Measurements from ENCODE around the gene BEND6.
A peak's percentile ranks its signal among the peaks of the same experiment; 100 is the strongest.
"Not testable (repeated sequence)": the region's sequence is repeated elsewhere in the genome, so short reads cannot be mapped to it uniquely, and the experiment has no call there.

The BEND6 gene

DNA sequence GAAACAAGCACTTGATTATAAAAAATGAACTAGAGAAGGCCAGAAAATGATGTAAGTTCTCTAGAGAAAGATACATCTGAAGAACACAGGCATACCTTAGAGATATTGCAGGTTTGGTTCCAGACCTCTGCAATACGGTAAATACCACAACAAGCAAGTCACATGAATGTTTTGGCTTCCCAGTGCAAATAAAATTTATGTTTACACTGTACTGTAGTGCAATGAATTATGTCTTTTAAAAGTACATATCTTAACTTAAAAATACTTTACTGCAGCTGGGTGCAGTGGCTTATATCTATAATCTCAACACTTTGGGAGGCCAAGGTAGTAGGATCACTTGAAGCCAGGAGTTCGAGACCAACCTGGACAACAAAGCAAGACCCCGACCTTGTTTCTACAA, 80.6 kb downstream of the BEND6 start:
- TF ChIP-seq, protein P1, sequence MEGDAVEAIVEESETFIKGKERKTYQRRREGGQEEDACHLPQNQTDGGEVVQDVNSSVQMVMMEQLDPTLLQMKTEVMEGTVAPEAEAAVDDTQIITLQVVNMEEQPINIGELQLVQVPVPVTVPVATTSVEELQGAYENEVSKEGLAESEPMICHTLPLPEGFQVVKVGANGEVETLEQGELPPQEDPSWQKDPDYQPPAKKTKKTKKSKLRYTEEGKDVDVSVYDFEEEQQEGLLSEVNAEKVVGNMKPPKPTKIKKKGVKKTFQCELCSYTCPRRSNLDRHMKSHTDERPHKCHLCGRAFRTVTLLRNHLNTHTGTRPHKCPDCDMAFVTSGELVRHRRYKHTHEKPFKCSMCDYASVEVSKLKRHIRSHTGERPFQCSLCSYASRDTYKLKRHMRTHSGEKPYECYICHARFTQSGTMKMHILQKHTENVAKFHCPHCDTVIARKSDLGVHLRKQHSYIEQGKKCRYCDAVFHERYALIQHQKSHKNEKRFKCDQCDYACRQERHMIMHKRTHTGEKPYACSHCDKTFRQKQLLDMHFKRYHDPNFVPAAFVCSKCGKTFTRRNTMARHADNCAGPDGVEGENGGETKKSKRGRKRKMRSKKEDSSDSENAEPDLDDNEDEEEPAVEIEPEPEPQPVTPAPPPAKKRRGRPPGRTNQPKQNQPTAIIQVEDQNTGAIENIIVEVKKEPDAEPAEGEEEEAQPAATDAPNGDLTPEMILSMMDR (IDR thresholded peaks at IDR 0.05; ENCODE audit: low read length, missing control alignments): no peak

GRCh38 chr6:57038906-57039305, 84.0 kb downstream of the BEND6 start:
- TF ChIP-seq, protein P1 (IDR thresholded peaks at IDR 0.05; ENCODE audit: low read length, missing control alignments): no peak

More for the DNA sequence above, 80.6 kb downstream of the BEND6 start:
- no peak overlapping the region for H3K4me3 ChIP-seq (replicated peaks; ENCODE audit: low read depth, low read length)
- DNase-seq (ENCODE audit: low read depth): no peak

GRCh38 chr6:57040011-57040410, 85.1 kb downstream of the BEND6 start:
- H3K4me3 ChIP-seq (replicated peaks; ENCODE audit: low read depth, low read length): no peak overlapping the region
- DNase-seq (ENCODE audit: low read depth): no peak
- TF ChIP-seq, protein P1 (IDR thresholded peaks at IDR 0.05; ENCODE audit: low read length, missing control alignments): peak; percentile 9

More at GRCh38 chr6:57038906-57039305, 84.0 kb downstream of the BEND6 start:
- no peak overlapping the region for H3K4me3 ChIP-seq (replicated peaks; ENCODE audit: low read depth, low read length)
- no peak for DNase-seq (ENCODE audit: low read depth)

- DNase-seq (ENCODE audit: low read depth); H3K4me3 ChIP-seq (replicated peaks; ENCODE audit: low read depth, low read length): not testable (repeated sequence)
Measured at GRCh38 chr6:57044061-57044460, 89.2 kb downstream of the BEND6 start.

DNA sequence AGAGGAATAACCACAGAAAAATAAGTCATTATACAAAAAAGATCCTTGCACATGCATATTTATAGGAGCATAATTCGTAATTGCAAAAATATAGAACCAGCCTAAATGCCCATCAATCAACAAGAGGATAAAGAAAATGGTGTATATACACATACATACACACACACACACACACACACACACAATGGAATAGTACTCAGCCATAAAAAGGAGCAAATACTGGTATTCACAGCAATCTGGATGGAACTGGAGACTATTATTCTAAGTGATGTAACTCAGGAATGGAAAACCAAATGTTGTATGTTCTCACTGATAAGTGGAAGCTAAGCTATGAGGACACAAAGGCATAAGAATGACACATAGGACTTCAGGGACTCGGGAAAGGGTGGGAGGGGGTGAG, 89.7 kb downstream of the BEND6 start:
- TF ChIP-seq, protein P1 (IDR thresholded peaks at IDR 0.05; ENCODE audit: low read length, missing control alignments): no peak
- no peak for DNase-seq (ENCODE audit: low read depth)
- no peak overlapping the region for H3K4me3 ChIP-seq (replicated peaks; ENCODE audit: low read depth, low read length)

DNA sequence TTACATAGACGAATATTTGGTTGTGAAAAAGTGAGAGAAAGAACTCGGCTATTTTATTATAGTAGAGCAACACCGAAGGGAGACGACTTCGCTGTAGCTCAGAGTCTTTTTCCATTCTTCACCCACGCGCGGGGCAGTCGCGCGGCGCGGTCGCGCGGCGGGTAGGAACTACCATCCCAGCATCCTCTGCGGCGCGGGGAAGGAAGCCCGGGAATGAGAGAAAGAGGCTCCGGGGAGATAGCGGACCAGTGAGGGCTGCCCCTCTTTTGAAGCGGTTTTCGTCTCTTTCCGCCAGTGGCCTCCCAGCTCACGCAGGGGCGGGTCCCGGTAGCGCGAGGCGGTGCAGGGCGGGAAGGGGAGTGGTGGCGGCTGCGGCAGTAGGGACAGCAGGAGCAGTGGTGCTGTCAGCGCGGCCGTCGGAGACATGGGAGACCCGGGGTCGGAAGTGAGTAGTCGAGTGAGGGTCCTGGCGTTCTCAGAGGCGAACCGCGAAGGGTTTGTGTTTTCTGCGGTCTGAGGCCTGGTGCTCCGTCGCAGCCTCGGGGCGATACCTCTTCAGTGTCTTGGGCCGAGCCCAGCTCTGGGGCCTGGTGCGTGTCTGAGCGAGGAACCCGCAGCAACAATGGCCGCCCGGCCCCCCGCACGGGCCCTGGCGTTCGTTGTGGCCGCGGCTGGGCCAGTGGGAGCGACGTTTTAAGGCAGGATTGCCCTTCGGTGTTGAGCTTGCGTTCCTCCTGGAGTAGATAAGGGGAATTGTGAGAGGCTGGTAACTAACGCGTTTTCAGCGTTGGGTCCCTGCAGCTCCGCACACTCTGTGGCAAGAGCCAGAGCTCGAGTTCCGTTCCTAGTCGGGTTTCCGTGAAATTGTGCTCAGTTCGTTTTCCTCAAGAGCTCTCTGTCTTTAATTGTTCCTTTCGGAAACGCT, 91.7 kb downstream of the BEND6 start, which contains the start of gene KIAA1586:
TSS of gene KIAA1586 (plus strand) at position 362 of the 925 bp plus-strand sequence. CDS start at position 425, 63 bp downstream.
- peak within 1 kb of the TSS; percentile 59 for H3K4me3 ChIP-seq (replicated peaks; ENCODE audit: low read depth, low read length)
- DNase-seq (ENCODE audit: low read depth): peak; percentile 87

- DNase-seq (ENCODE audit: low read depth); H3K4me3 ChIP-seq (replicated peaks; ENCODE audit: low read depth, low read length): not testable (repeated sequence)
Measured at GRCh38 chr6:57047257-57047585, 92.3 kb downstream of the BEND6 start.

DNA sequence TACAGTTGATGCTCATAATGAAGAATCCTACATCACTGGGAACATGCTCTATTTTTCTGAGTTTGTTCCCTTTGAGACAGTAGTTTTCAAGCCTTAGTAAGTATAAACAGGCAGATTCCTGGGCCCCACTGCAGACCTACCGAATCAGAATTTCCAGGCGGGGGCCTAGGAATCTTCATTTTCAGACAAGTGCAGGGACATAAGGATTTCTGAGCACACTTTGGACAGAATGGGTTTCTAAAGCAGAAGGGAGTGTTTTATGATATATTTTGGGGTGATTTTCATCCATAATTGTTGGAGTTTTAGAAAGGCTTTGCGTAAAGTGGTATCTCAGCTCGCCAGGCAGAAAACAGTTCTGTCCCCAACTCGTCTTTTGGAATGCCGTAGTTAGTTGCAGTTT, 93.0 kb downstream of the BEND6 start:
- DNase-seq (ENCODE audit: low read depth): not testable (repeated sequence)
- peak overlapping the region; percentile 15 for H3K4me3 ChIP-seq (replicated peaks; ENCODE audit: low read depth, low read length)

DNA sequence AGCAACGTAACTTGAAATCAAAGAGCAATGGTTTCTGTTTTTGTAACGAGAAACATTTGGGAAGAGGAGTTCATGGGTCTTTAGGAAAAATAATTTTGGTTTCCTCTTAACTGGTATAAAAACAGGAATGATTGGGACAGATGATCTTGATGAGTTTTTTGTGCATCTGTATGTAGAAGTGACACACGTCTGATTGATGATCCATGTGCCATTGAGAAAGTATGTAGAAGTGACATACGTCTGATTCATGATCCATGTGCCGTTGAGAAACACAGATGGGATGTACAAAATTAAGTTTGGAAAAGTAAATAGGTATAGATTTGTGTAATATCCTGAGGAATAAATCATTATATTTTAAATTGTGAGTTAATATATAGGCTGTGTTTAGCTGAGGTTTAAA, 93.7 kb downstream of the BEND6 start:
- TF ChIP-seq, protein P1 (IDR thresholded peaks at IDR 0.05; ENCODE audit: low read length, missing control alignments): no peak
- no peak overlapping the region for H3K4me3 ChIP-seq (replicated peaks; ENCODE audit: low read depth, low read length)
- DNase-seq (ENCODE audit: low read depth): no peak

Data from fibroblast of pulmonary artery (primary cell).